Measurements from ENCODE around the gene SLC5A10.

- TF ChIP-seq CTCF (optimal IDR thresholded peaks at IDR 0.05 in 1 of 3, IDR thresholded peaks at IDR 0.05 in 1 of 3, conservative IDR thresholded peaks at IDR 0.05 in 1 of 3; ENCODE audit: extremely low read depth in 1 of 3, insufficient read depth in 2 of 3, low read length in 3 of 3): no peak
- TF ChIP-seq EZH2 (IDR thresholded peaks at IDR 0.05; ENCODE audit: low read length): no peak
Measured at GRCh38 chr17:19013806-19014627, 62.1 kb downstream of the SLC5A10 start.

All from keratinocyte (primary cell).